GM12864 (cell line): ENCODE measurements around the gene MARVELD1.

Experiments
- DNase-seq: peaks from one replicate; pipeline ENCODE4 v3.0.0-alpha.2; 2011; ENCODE audit warnings: low read depth
- H3K4me3 ChIP-seq: 2 replicates; pipeline ENCODE4 v1.5.1; 2011; ENCODE audit warnings: mild to moderate bottlenecking, low read depth, low read length, control low read depth
- CTCF ChIP-seq: IDR thresholded peaks from 2 replicates; pipeline ENCODE4 v1.5.1; 2011; ENCODE audit warnings: low read depth, mild to moderate bottlenecking, moderate library complexity, low read length, control low read depth, inconsistent platforms; ENCODE audit errors: missing control alignments

Gene MARVELD1

GRCh38 chr10:97759158-97759887 is 45.8 kb downstream of the MARVELD1 start:
- no peak for DNase-seq
- no peak overlapping the region for H3K4me3 ChIP-seq
- peak; percentile 86 for TF ChIP-seq CTCF

GRCh38 chr10:97759946-97760345 is 46.4 kb downstream of the MARVELD1 start:
- no peak overlapping the region for H3K4me3 ChIP-seq
- DNase-seq: no peak
- no peak for TF ChIP-seq CTCF

GRCh38 chr10:97760461-97761257 is 47.1 kb downstream of the MARVELD1 start:
- no peak for DNase-seq
- no peak for TF ChIP-seq CTCF
- H3K4me3 ChIP-seq: no peak overlapping the region

- no peak for DNase-seq
- H3K4me3 ChIP-seq: no peak overlapping the region
- TF ChIP-seq CTCF: no peak
These were observed 47.9 kb downstream of the MARVELD1 start for GRCh38 chr10:97761331-97761865.

- H3K4me3 ChIP-seq: no peak overlapping the region
- no peak for DNase-seq
- TF ChIP-seq CTCF: no peak
These were observed 48.5 kb downstream of the MARVELD1 start for GRCh38 chr10:97762056-97762455.

- no peak for TF ChIP-seq CTCF
- no peak for DNase-seq
- H3K4me3 ChIP-seq: no peak overlapping the region
These were observed 49.3 kb downstream of the MARVELD1 start for GRCh38 chr10:97762816-97763215.
